Ectodermal cell (in vitro differentiated cells): Measurements from ENCODE around the gene VPS26B.

ENCODE experiments used
- H3K27ac ChIP-seq: 2 replicates; pipeline ENCODE4 v1.7.0; 2013; ENCODE audit warnings: mild to moderate bottlenecking, low read depth, low read length; ENCODE audit not compliant: insufficient read depth, poor library complexity, severe bottlenecking
- H3K27me3 ChIP-seq: 2 replicates; pipeline ENCODE4 v1.7.0; 2013; ENCODE audit warnings: mild to moderate bottlenecking, low read length; ENCODE audit not compliant: insufficient read depth, control insufficient read depth, poor library complexity, severe bottlenecking
- H3K36me3 ChIP-seq: one replicate; pipeline ENCODE4 v1.7.0; 2013; ENCODE audit warnings: low read length; ENCODE audit not compliant: control insufficient read depth, insufficient read depth
- H3K4me1 ChIP-seq: one replicate; pipeline ENCODE4 v1.7.0; 2013; ENCODE audit warnings: low read length; ENCODE audit not compliant: control insufficient read depth, insufficient read depth
- H3K4me3 ChIP-seq: 2 replicates; pipeline ENCODE4 v1.7.0; 2013; ENCODE audit warnings: low read depth, low read length, control low read depth; ENCODE audit not compliant: insufficient read depth
- H3K9me3 ChIP-seq: 2 replicates; pipeline ENCODE4 v1.7.0; 2013; ENCODE audit warnings: mild to moderate bottlenecking, low read length, moderate library complexity; ENCODE audit not compliant: control insufficient read depth
- WGBS, 2 experiments: methylation state at CpG; one replicate each; pipeline ENCODE4 v1.1.7; 2013; ENCODE audit warnings: missing lambda C conversion rate in 2 of 2; 5-methylcytosine and 5-hydroxymethylcytosine counted together

Gene VPS26B

GRCh38 chr11:134290646-134291045 lies 66.2 kb downstream of the VPS26B start:
- Histone ChIP-seq H3K4me1 (no peaks in the 10 kb centered on the region), H3K27me3 (no peaks in the 10 kb centered on the region), H3K9me3 (no peaks in the 10 kb centered on the region), H3K27ac (no peak overlapping the region), H3K4me3 (no peak overlapping the region), H3K36me3 (no peaks in the 10 kb centered on the region)
- 91 to 95% methylated on average over 7 of the region's 7 CpGs for WGBS, 2 experiments

GRCh38 chr11:134291196-134291595 lies 66.7 kb downstream of the VPS26B start:
- 86 to 87% methylated on average over 6 of the region's 6 CpGs for WGBS, 2 experiments
- no peaks in the 10 kb centered on the region for H3K9me3 ChIP-seq
- no peaks in the 10 kb centered on the region for H3K27me3 ChIP-seq
- H3K27ac ChIP-seq, result no peak overlapping the region
- H3K36me3 ChIP-seq, result no peaks in the 10 kb centered on the region
- H3K4me3 ChIP-seq, result no peak overlapping the region
- H3K4me1 ChIP-seq, result no peaks in the 10 kb centered on the region

GRCh38 chr11:134292661-134293060 lies 68.2 kb downstream of the VPS26B start:
- Histone ChIP-seq H3K4me1 (no peaks in the 10 kb centered on the region), H3K27ac (no peak overlapping the region), H3K27me3 (no peaks in the 10 kb centered on the region), H3K9me3 (no peaks in the 10 kb centered on the region), H3K36me3 (no peaks in the 10 kb centered on the region), H3K4me3 (no peak overlapping the region)
- 85% methylated on average over 15 of the region's 15 CpGs for WGBS, 2 experiments

- Histone ChIP-seq H3K36me3 (no peaks in the 10 kb centered on the region), H3K4me3 (no peak overlapping the region), H3K4me1 (no peaks in the 10 kb centered on the region), H3K27ac (no peak overlapping the region), H3K9me3 (no peaks in the 10 kb centered on the region), H3K27me3 (no peaks in the 10 kb centered on the region)
- 88 to 91% methylated on average over 20 of the region's 20 CpGs for WGBS, 2 experiments
These were observed 68.9 kb downstream of the VPS26B start for GRCh38 chr11:134293119-134294113.

GRCh38 chr11:134294664-134295063 lies 70.2 kb downstream of the VPS26B start:
- no peaks in the 10 kb centered on the region for H3K4me1 ChIP-seq
- H3K9me3 ChIP-seq, result no peaks in the 10 kb centered on the region
- WGBS, 2 experiments, result 80% methylated on average over 9 of the region's 9 CpGs
- no peak overlapping the region for H3K27ac ChIP-seq
- no peak overlapping the region for H3K4me3 ChIP-seq
- no peaks in the 10 kb centered on the region for H3K36me3 ChIP-seq
- H3K27me3 ChIP-seq, result no peaks in the 10 kb centered on the region
